Small intestine (tissue), 7 donors: Measurements from ENCODE around the gene PGRMC1. TPM values are rescaled to one million over a fixed set of nuclear protein-coding genes. Genes with fewer than 3 reads are reported as not detected.
A peak's percentile ranks its signal among the peaks of the same experiment; 100 is the strongest.

Experiments used
- DNase-seq, 2 donors: peaks; one replicate each; pipeline versions ENCODE4 v3.0.0 to v3.0.0-alpha.2; 2013
- FAIRE-seq: peaks from 2 replicates; lab custom pipeline; 2012; peaks lifted over from hg19 to GRCh38; lab: Jason Lieb, UNC
- H3K27ac ChIP-seq, 3 donors: one replicate each; pipeline ENCODE4 v1.5.1; 2013; ENCODE audit warnings: low read length in 2 of 3, mild to moderate bottlenecking in 2 of 3, control low read depth in 1 of 3, inconsistent platforms in 1 of 3, low read depth in 1 of 3, moderate library complexity in 1 of 3
- H3K27me3 ChIP-seq, 3 donors: one replicate each; pipeline ENCODE4 v1.6.1; 2013; ENCODE audit warnings: low read length in 3 of 3, inconsistent platforms in 1 of 3; ENCODE audit not compliant: control insufficient read depth in 3 of 3, insufficient read depth in 3 of 3
- H3K36me3 ChIP-seq, 3 donors: one replicate each; pipeline ENCODE4 v1.6.1; 2013; ENCODE audit warnings: low read length in 3 of 3, inconsistent platforms in 1 of 3, low read depth in 1 of 3, mild to moderate bottlenecking in 1 of 3, moderate library complexity in 1 of 3; ENCODE audit not compliant: control insufficient read depth in 3 of 3, insufficient read depth in 2 of 3
- H3K4me1 ChIP-seq, 3 donors: one replicate each; pipeline ENCODE4 v1.6.1; 2013; ENCODE audit warnings: low read length in 2 of 3, inconsistent platforms in 1 of 3, low read depth in 1 of 3, mild to moderate bottlenecking in 1 of 3, moderate library complexity in 1 of 3; ENCODE audit not compliant: control insufficient read depth in 3 of 3, insufficient read depth in 2 of 3
- H3K4me3 ChIP-seq, 3 donors: one replicate each; pipeline ENCODE4 v1.5.1; 2013; ENCODE audit warnings: low read length in 3 of 3, control low read depth in 1 of 3, inconsistent platforms in 1 of 3, low read depth in 1 of 3, mild to moderate bottlenecking in 1 of 3, moderate library complexity in 1 of 3
- H3K9me3 ChIP-seq, 2 donors: one replicate each; pipeline ENCODE4 v1.6.1; 2013; ENCODE audit warnings: low read depth in 1 of 2, low read length in 1 of 2; ENCODE audit not compliant: control insufficient read depth in 2 of 2, insufficient read depth in 1 of 2
- WGBS, 3 donors: extraction: QIAGEN DNeasy Blood & Tissue Kit; methylation state at CpG; one replicate each; pipeline ENCODE4 v1.1.7; 2013; 5-methylcytosine and 5-hydroxymethylcytosine counted together
- polyA plus RNA-seq, 4 donors: library from polyadenylated mRNA; stranded (reverse) in 3 of 4; unstranded in 1 of 4; fragments of 200-250 nt in 3 of 4; fragments of 120-200 nt in 1 of 4; gene quantifications; one replicate each; pipeline versions ENCODE4 v1.2.1 to v1.2.3, GENCODE V29; 2013
- donor health status: healthy with polysubstance abuse.
- donor health status: control.
- donor health status: control.
- donor health status: Bipolar disorder and iron deficiency.
- donor health status: healthy.

The PGRMC1 gene
- polyA plus RNA-seq, 4 donors, result 97.0 to 295 (median 109) TPM

GRCh38 chrX:119236623-119237561, 807 bp downstream of the PGRMC1 start:
- Histone ChIP-seq H3K4me3 (peak overlapping the region; percentile 67 to 83 (median 70)), H3K9me3 (no peaks in the 10 kb centered on the region), H3K4me1 (peaks cover 0 to 10% (median 5%) of the 10 kb centered on the region in 3 donors), H3K27ac (peak overlapping the region; percentile 50 to 95 (median 91)), H3K27me3 (no peaks in the 10 kb centered on the region), H3K36me3 (peaks cover 0 to 2% (median 0%) of the 10 kb centered on the region in 3 donors)
- FAIRE-seq (no peak), DNase-seq (peak; percentile 56 to 62)
- 1 to 39% (median 8%) methylated on average over 39 to 58 of the region's 58 CpGs for WGBS, 3 donors

GRCh38 chrX:119237562-119237942, 1.5 kb downstream of the PGRMC1 start:
- H3K36me3 ChIP-seq, result peaks cover 0 to 2% (median under 1%) of the 10 kb centered on the region in 3 donors
- H3K27me3 ChIP-seq, result no peaks in the 10 kb centered on the region
- DNase-seq (no peak), FAIRE-seq (no peak)
- WGBS, 3 donors, result 24 to 49% (median 47%) methylated on average over 6 of the region's 6 CpGs
- H3K9me3 ChIP-seq, result no peaks in the 10 kb centered on the region
- H3K4me1 ChIP-seq, result peaks cover 0 to 10% (median 6%) of the 10 kb centered on the region in 3 donors
- H3K4me3 ChIP-seq, result peak overlapping the region; percentile 67 to 83 (median 70)
- peak overlapping the region in 1 of 3 donors; percentile 91 for H3K27ac ChIP-seq

- no peak for DNase-seq
- H3K4me1 ChIP-seq, result peaks cover 0 to 10% (median 6%) of the 10 kb centered on the region in 3 donors
- H3K9me3 ChIP-seq, result no peaks in the 10 kb centered on the region
- no peak overlapping the region for H3K27ac ChIP-seq
- H3K4me3 ChIP-seq, result peak overlapping the region in 1 of 3 donors; percentile 20
- WGBS, 3 donors, result 55 to 67% (median 65%) methylated on average over 3 of the region's 3 CpGs
- no peaks in the 10 kb centered on the region for H3K27me3 ChIP-seq
- H3K36me3 ChIP-seq, result peaks cover 0 to 2% (median 2%) of the 10 kb centered on the region in 3 donors
- no peak for FAIRE-seq
These were observed 2.5 kb downstream of the PGRMC1 start for GRCh38 chrX:119238557-119238956.

GRCh38 chrX:119240356-119240755, 4.3 kb downstream of the PGRMC1 start:
- Histone ChIP-seq H3K27me3 (no peaks in the 10 kb centered on the region), H3K4me1 (peaks cover 0 to 10% (median 6%) of the 10 kb centered on the region in 3 donors), H3K27ac (peak overlapping the region in 1 of 3 donors; percentile 54), H3K36me3 (peaks cover 0 to 6% (median 2%) of the 10 kb centered on the region in 3 donors), H3K4me3 (no peak overlapping the region), H3K9me3 (no peaks in the 10 kb centered on the region)
- 70 to 84% (median 75%) methylated on average over 3 of the region's 3 CpGs for whole genome bisulfite sequencing, 3 donors
- DNase-seq (no peak), FAIRE-seq (no peak)

- WGBS, 3 donors, result 68 to 91% (median 89%) methylated on average over 3 of the region's 3 CpGs
These were observed 11.6 kb downstream of the PGRMC1 start for GRCh38 chrX:119247702-119248101.

GRCh38 chrX:119249891-119250290, 13.8 kb downstream of the PGRMC1 start:
- DNase-seq (no peak), FAIRE-seq (no peak)
- Histone ChIP-seq H3K27me3 (no peaks in the 10 kb centered on the region), H3K4me1 (no peaks in the 10 kb centered on the region), H3K27ac (no peak overlapping the region), H3K9me3 (no peaks in the 10 kb centered on the region), H3K4me3 (no peak overlapping the region), H3K36me3 (peaks cover 0 to 4% (median 2%) of the 10 kb centered on the region in 3 donors)
- WGBS, 3 donors, result 83 to 91% (median 85%) methylated on average over 3 of the region's 3 CpGs

More at GRCh38 chrX:119247702-119248101, 11.6 kb downstream of the PGRMC1 start:
- Histone ChIP-seq H3K27me3 (no peaks in the 10 kb centered on the region), H3K9me3 (no peaks in the 10 kb centered on the region), H3K27ac (no peak overlapping the region), H3K4me3 (no peak overlapping the region), H3K4me1 (no peaks in the 10 kb centered on the region), H3K36me3 (peaks cover under 1 to 4% (median 2%) of the 10 kb centered on the region in 3 donors)
- DNase-seq (no peak), FAIRE-seq (no peak)

GRCh38 chrX:119251386-119251785, 15.3 kb downstream of the PGRMC1 start:
- no peak overlapping the region for H3K27ac ChIP-seq
- no peaks in the 10 kb centered on the region for H3K27me3 ChIP-seq
- H3K36me3 ChIP-seq, result no peaks in the 10 kb centered on the region
- no peak overlapping the region for H3K4me3 ChIP-seq
- peak; percentile 41 to 66 for DNase-seq
- no peak for FAIRE-seq
- WGBS, 3 donors, result 30 to 74% (median 54%) methylated on average over 4 of the region's 4 CpGs
- no peaks in the 10 kb centered on the region for H3K4me1 ChIP-seq
- H3K9me3 ChIP-seq, result no peaks in the 10 kb centered on the region

GRCh38 chrX:119252716-119253115, 16.6 kb downstream of the PGRMC1 start:
- DNase-seq (no peak), FAIRE-seq (no peak)
- no peaks in the 10 kb centered on the region for H3K4me1 ChIP-seq
- H3K9me3 ChIP-seq, result no peaks in the 10 kb centered on the region
- WGBS, 3 donors, result 61 to 88% (median 66%) methylated on average over 2 of the region's 2 CpGs
- H3K27me3 ChIP-seq, result no peaks in the 10 kb centered on the region
- no peak overlapping the region for H3K27ac ChIP-seq
- no peaks in the 10 kb centered on the region for H3K36me3 ChIP-seq
- no peak overlapping the region for H3K4me3 ChIP-seq
